ENCODE measurements around the gene MAD1L1.

Gene MAD1L1

GRCh38 chr7:2256306-2257045 lies 23.7 kb upstream of the MAD1L1 start (continued):
- TF ChIP-seq ZNF350 (tag by site-specific recombination; IDR thresholded peaks at IDR 0.05) (no peak), ZNF560 (tag by site-specific recombination; IDR thresholded peaks at IDR 0.05; ENCODE audit: borderline replicate concordance) (no peak), ZNF501 (tag by site-specific recombination; IDR thresholded peaks at IDR 0.05) (no peak), ZNF571 (tag by site-specific recombination; IDR thresholded peaks at IDR 0.05) (no peak), ZBTB20 (tag by site-specific recombination; IDR thresholded peaks at IDR 0.05) (no peak), REPIN1 (tag by site-specific recombination; IDR thresholded peaks at IDR 0.05; ENCODE audit: low read depth) (no peak), ZNF423 (tag by site-specific recombination; IDR thresholded peaks at IDR 0.05) (no peak), ZNF768 (tag by site-specific recombination; IDR thresholded peaks at IDR 0.05) (no peak), SCRT1 (tag by site-specific recombination; IDR thresholded peaks at IDR 0.05; ENCODE audit: borderline replicate concordance) (no peak)

GRCh38 chr7:2255145-2256139 lies 22.7 kb upstream of the MAD1L1 start:
- TF ChIP-seq ZNF530 (tag by site-specific recombination; IDR thresholded peaks at IDR 0.05; ENCODE audit: low read depth) (no peak), ZNF449 (tag by site-specific recombination; IDR thresholded peaks at IDR 0.05) (no peak), SCRT2 (tag by site-specific recombination; IDR thresholded peaks at IDR 0.05) (no peak), ATF2 (tag by site-specific recombination; IDR thresholded peaks at IDR 0.05; ENCODE audit: low read depth) (no peak), ZNF521 (tag by site-specific recombination; IDR thresholded peaks at IDR 0.05) (no peak), ZNF146 (tag by site-specific recombination; IDR thresholded peaks at IDR 0.05) (no peak), ZNF174 (tag by site-specific recombination; IDR thresholded peaks at IDR 0.05) (no peak), ZNF433 (tag by site-specific recombination; IDR thresholded peaks at IDR 0.05; ENCODE audit: low read depth) (no peak), ZNF221 (tag by site-specific recombination; IDR thresholded peaks at IDR 0.05; ENCODE audit: borderline replicate concordance) (no peak), ZNF48 (tag by site-specific recombination; IDR thresholded peaks at IDR 0.05) (no peak), ZNF514 (tag by site-specific recombination; IDR thresholded peaks at IDR 0.05) (no peak), ZNF664 (tag by site-specific recombination; IDR thresholded peaks at IDR 0.05) (no peak), ZNF138 (tag by site-specific recombination; IDR thresholded peaks at IDR 0.05; ENCODE audit: borderline replicate concordance) (no peak), HOXC10 (CRISPR knock-in tag; IDR thresholded peaks at IDR 0.05) (no peak), ZNF791 (tag by site-specific recombination; IDR thresholded peaks at IDR 0.05) (no peak), TCF7L2 (IDR thresholded peaks at IDR 0.05; ENCODE audit: borderline replicate concordance, low read depth, low read length) (no peak)
- Histone ChIP-seq H3K27ac (ENCODE audit: extremely low read depth, low read depth, low read length) (no peak overlapping the region), H3K4me1 (ENCODE audit: control insufficient read depth, insufficient read depth, low read length) (no peaks in the 10 kb centered on the region), H3K36me3 (ENCODE audit: control insufficient read depth in 2 of 2, insufficient read depth in 1 of 2, low read length in 2 of 2) (peaks cover 0 to 3% of the 10 kb centered on the region in 2 experiments; a peak in 2 of 3 replicates), H3K9me3 (ENCODE audit: control insufficient read depth, insufficient read depth, low read depth, low read length) (no peaks in the 10 kb centered on the region), H3K4me3 (ENCODE audit: low read depth, low read length) (no peak overlapping the region)
- ChIA-PET CTCF (no interaction called here), POLR2A (no interaction called here)

Data from HEK293 (cell line).